Measurements from ENCODE around the gene NUDT15.

Gene NUDT15

GRCh38 chr13:48037346-48038173 lies at the start of gene NUDT15:
Gene NUDT15, plus strand, starts transcription at chr13:48037726. Its CDS starts 21 bp downstream, at chr13:48037747.
- DNase-seq (ENCODE audit: low read depth, low spot score), result peak; percentile 99

- no peak for DNase-seq (ENCODE audit: low read depth, low spot score)
Measured at GRCh38 chr13:47990427-47990826, 47.1 kb upstream of the NUDT15 start.

GRCh38 chr13:47990920-47991466 lies 46.5 kb upstream of the NUDT15 start:
- DNase-seq (ENCODE audit: low read depth, low spot score), result no peak

DNA sequence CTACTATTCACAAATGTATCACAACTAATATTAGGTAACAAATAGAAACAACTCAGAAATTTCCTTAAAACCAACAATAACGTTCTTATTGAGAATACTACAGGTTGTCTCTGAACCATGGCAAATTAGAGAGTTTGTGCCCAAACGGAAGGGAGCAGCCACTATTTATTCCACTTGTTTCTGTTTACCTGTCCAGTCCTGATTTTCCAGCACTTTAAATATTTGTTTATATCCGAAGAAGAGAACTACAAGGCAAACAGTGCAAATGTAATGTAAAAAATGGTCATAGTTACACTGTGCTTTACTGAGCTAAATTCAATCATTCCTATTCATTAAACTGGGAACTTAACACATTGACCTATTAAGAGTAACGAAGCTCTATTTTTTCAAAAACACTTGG lies 45.7 kb upstream of the NUDT15 start:
- DNase-seq (ENCODE audit: low read depth, low spot score), result no peak

- no peak for DNase-seq (ENCODE audit: low read depth, low spot score)
Measured at GRCh38 chr13:47997384-47997783, 40.1 kb upstream of the NUDT15 start.

DNA sequence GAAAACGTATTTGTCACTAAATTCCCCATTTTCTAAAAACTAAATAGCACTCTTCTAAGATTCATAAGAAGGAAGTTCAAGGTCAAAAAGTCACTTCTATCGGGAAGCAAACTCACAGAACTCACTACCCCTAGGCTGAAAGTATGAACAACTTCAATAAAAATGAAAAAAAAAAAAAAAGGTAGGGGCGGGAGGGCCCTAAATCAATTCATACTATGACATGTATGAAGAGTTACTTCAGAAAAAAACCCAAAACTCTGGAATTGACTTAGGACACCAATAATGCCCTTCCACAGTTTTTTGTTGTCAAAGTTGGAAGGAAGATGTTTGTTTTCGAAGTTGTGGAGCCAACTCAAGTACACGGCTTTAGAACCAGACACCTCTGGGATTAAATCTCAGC lies 37.6 kb upstream of the NUDT15 start:
- no peak for DNase-seq (ENCODE audit: low read depth, low spot score)

GRCh38 chr13:48000559-48001113 lies 36.9 kb upstream of the NUDT15 start:
- DNase-seq (ENCODE audit: low read depth, low spot score), result no peak

GRCh38 chr13:48001114-48001881 lies 36.2 kb upstream of the NUDT15 start, which contains the start of gene SUCLA2:
Gene SUCLA2, minus strand, starts transcription at chr13:48001273. Its CDS starts 4 bp downstream, at chr13:48001269.
- DNase-seq (ENCODE audit: low read depth, low spot score), result peak; percentile 96

GRCh38 chr13:48001999-48002398 lies 35.5 kb upstream of the NUDT15 start:
- peak; percentile 91 for DNase-seq (ENCODE audit: low read depth, low spot score)

DNA sequence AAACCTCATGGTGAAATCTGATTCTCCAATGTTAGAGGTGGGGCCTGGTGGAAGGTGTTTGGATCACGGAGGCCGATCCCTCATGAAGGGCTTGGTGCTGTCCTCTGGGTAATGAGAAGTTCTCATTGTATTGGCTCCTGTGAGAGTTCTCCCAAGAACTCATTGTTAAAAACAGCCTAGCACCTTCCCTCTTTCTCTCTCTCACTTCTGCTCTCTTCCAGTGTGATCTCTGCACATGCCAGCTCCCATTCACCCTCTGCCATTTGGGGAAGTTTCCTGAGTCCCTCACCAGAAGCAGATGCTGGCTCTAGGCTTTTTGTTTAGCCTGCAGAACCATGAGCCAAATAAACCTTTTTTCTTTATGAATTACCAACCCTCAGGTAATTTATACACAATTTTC lies 33.3 kb upstream of the NUDT15 start:
- DNase-seq (ENCODE audit: low read depth, low spot score), result peak; percentile 38

GRCh38 chr13:48006396-48006795 lies 31.1 kb upstream of the NUDT15 start:
- DNase-seq (ENCODE audit: low read depth, low spot score), result no peak

- no peak for DNase-seq (ENCODE audit: low read depth, low spot score)
Measured at GRCh38 chr13:48009284-48009683, 28.2 kb upstream of the NUDT15 start.

DNA sequence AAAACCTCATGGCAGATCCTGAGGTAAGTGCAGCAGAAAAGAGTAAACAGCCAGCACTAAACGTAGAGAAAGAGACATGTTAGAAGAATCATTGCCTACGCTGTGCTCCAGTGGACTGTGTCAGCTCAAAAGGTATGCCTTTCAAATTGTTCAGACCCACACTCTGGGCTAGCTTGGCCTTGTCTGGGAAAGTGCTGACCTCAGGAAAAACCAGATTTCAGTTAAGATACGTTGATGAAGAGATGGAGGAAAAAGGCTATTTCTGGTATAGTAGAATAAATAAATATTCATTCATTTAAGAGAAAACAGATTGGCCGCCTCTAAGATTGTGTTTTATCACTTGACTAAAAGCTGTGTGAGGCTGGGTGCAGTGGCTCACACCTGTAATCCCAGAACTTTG lies 26.8 kb upstream of the NUDT15 start:
- no peak for DNase-seq (ENCODE audit: low read depth, low spot score)

DNA sequence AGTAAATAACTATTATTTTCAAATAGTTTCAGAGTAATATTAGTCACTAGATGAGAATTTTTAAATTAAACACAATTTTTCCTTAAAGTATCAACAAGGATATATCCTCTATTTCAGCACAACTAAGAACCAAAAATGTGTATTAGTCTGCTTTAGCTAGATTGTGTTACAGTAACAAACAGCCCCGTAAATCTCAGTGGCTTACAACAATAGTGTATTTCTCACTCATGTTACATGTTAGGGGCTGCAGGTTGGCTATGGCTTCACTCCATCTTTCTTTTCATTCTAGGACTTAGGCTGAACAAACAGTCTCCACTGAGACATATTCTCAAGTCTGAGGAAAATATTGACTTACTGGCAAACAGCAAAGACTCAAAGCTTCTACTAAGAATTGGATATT lies 24.9 kb upstream of the NUDT15 start:
- no peak for DNase-seq (ENCODE audit: low read depth, low spot score)

- no peak for DNase-seq (ENCODE audit: low read depth, low spot score)
Measured at GRCh38 chr13:48014359-48014758, 23.2 kb upstream of the NUDT15 start.

GRCh38 chr13:48018637-48019036 lies 18.9 kb upstream of the NUDT15 start:
- no peak for DNase-seq (ENCODE audit: low read depth, low spot score)

DNA sequence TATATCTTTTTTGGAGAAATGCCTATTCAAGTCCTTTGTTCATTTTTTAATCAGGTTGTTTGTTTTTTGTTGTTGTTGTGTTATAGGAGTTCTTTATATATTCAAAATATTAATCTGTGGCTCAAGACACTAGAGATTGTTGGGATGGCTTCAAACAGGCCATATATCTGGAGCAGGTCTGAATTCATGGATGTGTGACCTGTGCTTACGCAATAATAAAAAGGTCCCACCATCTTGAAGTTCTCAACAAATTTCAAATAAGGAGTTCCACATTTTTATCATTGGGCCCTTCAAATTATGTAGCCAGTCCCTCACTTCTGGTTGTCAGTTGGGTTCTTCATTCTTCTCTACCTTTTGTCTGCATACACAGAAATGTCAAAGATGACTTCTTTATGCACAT lies 17.7 kb upstream of the NUDT15 start:
- DNase-seq (ENCODE audit: low read depth, low spot score), result no peak

DNA sequence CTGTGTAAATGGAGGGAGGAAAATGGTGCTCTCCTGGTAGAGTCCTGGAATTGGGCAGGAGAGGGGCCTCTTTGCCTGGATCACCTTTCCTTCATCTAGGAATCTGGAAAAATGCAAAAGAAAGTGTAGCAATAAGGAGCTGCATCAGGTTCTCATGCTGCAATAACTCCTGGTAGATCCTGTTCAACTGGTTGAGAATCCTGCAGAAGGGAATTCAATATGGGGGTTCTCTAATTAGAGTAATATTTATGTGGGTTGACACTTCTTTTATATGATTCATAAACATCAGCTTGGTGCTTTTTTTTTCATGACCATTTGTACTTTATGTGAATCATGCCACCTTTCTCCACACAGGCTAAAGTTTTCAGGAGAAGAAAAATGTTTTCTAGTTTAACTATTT lies 9.5 kb upstream of the NUDT15 start:
- DNase-seq (ENCODE audit: low read depth, low spot score), result no peak

DNA sequence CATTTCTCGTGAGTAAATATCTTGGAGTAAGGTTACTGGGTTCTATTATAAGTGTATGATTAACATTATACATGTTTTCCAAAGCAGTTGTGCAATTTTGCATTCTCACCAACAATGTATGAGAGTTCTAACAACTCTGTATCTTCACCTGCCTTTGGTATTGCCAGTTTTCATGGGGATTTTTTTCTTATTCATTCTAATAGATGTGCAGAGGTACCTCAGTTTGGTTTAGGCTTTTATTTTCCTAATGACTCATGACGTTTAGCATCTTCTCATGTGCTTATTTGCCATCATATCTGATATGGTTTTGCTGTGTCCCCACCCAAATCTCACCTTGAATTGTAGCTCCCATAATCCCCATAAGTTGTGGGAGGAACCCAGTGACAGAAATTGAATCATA lies 7.7 kb upstream of the NUDT15 start:
- no peak for DNase-seq (ENCODE audit: low read depth, low spot score)

DNA sequence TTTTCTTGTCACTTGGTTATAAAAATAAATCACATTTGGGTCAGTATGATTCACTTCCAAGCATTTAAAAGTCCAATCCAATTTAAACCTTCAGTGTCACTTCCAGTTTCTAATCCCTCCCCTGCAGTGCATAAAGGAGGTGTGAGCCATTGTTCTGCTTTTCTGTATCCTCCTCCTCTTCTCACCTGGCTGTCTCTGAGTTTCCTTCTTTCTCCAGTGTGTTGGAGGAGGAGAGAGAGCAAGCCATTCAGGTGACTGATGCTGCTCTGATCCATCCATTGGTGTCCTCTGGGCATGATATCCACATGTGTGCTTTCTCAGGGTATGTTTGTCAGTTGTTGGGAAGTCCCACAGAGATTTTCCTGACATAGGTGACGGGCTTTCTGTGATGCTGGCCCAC lies 1.2 kb downstream of the NUDT15 start:
- DNase-seq (ENCODE audit: low read depth, low spot score), result peak; percentile 26

- DNase-seq (ENCODE audit: low read depth, low spot score), result no peak
Measured at GRCh38 chr13:48040049-48040448, 2.5 kb downstream of the NUDT15 start.

GRCh38 chr13:48040896-48041295 lies 3.4 kb downstream of the NUDT15 start:
- no peak for DNase-seq (ENCODE audit: low read depth, low spot score)
